ES-I3 (cell line): Measurements from ENCODE around the gene IFIT3.
"Not testable (repeated sequence)": the region's sequence is repeated elsewhere in the genome, so short reads cannot be mapped to it uniquely, and the experiment has no call there.

Source experiments
- H3K36me3 ChIP-seq: 2 replicates; pipeline ENCODE4 v1.6.1; 2013; ENCODE audit warnings: mild to moderate bottlenecking, low read length, control low read depth, moderate library complexity; ENCODE audit not compliant: insufficient read depth
- H3K4me1 ChIP-seq: 2 replicates; pipeline ENCODE4 v1.6.1; 2013; ENCODE audit warnings: mild to moderate bottlenecking, control low read depth, low read length; ENCODE audit not compliant: insufficient read depth
- H3K9ac ChIP-seq: 2 replicates; pipeline ENCODE4 v1.6.1; 2013; ENCODE audit warnings: low read depth, mild to moderate bottlenecking, low read length, moderate library complexity
- H3K9me3 ChIP-seq: 2 replicates; pipeline ENCODE4 v1.6.1; 2013; ENCODE audit warnings: mild to moderate bottlenecking, low read length, moderate library complexity; ENCODE audit not compliant: control insufficient read depth, insufficient read depth

Gene IFIT3

DNA sequence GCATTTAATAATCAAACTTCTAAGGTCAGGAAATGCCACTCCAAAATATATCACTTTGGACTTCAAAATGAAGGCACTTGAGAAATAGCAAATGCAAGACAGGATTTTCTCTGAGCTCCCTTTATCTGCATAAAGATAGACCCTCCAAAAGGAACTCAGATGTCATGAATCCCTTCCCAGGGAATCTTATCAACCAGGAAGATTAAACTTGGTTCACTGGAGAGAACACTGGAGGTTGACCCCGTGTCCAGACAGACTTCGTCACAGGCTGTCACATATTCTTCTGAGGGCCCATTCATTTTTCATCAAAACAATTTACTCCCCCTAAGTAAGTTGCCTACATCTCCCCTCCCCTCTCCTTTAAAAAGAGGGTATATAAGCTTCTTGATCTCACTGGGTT lies 21.2 kb downstream of the IFIT3 start:
- Histone ChIP-seq H3K9ac (no peak overlapping the region), H3K4me1 (peaks cover 49% of the 10 kb centered on the region), H3K36me3 (no peaks in the 10 kb centered on the region), H3K9me3 (no peaks in the 10 kb centered on the region)

GRCh38 chr10:89350631-89351315 lies 23.0 kb downstream of the IFIT3 start:
- peaks cover 46% of the 10 kb centered on the region for H3K4me1 ChIP-seq
- not testable (repeated sequence) for H3K36me3 ChIP-seq, H3K9ac ChIP-seq, H3K9me3 ChIP-seq

- Histone ChIP-seq H3K4me1 (peaks cover 40% of the 10 kb centered on the region), H3K36me3 (no peaks in the 10 kb centered on the region), H3K9ac (no peak overlapping the region), H3K9me3 (no peaks in the 10 kb centered on the region)
These were observed 23.6 kb downstream of the IFIT3 start for GRCh38 chr10:89351412-89351779.

DNA sequence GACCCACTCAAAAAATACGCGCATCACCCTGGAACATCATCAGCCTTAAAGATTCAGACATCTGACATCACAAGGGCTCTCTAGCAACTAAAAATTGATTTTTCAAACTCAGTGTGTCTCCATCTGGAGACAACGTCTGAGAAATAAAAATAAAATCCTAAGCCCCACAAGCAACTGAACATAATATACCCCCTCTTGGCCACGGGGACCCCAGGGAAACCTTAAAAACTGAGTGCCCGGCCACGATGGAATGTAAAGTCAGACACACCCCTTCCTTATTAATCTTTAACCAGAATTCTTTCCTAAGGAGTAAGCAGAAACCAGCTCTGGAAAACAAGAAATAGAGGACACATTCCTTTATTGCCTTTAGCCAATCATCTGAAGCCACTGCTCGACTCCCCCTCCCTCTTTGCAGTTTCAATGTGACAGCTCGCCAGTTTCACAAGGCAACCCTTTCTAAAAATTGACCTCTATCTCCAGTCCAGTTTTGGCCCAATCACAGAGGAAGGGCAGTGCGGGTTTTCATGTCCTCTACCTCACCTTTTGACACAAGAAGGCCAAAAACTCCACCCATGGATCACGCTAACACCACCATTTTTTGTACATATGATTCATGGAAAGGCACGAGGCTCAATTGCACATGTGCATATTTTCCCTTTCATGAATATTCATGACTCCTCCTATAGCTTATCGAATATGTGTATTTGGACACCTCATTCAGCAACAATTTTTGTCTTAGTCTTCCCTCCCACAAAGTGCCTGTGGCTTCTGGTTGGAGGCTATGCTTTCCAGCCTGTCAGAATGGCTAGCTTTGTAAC lies 24.2 kb downstream of the IFIT3 start:
- H3K9me3 ChIP-seq = no peaks in the 10 kb centered on the region
- peaks cover 34% of the 10 kb centered on the region for H3K4me1 ChIP-seq
- H3K36me3 ChIP-seq = no peaks in the 10 kb centered on the region
- no peak overlapping the region for H3K9ac ChIP-seq

DNA sequence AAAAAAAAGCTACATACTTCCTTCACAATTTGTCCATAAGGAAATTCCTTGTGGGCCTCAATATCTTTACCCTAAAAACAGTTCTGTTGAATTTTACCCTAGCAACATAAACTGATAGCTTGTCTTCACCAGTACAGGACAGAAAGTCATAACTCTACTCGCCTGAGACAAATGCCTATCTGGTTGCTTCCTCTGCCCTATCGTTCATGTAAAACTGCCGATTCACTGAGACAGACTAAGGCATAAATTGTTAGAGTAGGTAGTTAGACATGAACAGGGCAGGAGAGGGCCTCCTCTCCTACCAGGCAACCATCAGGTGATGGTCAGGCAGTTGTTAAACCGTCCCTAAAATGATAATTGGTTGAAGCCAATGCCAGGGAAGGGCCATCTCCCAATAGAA lies 25.0 kb downstream of the IFIT3 start:
- Histone ChIP-seq H3K9me3 (no peaks in the 10 kb centered on the region), H3K4me1 (peaks cover 26% of the 10 kb centered on the region), H3K9ac (no peak overlapping the region), H3K36me3 (no peaks in the 10 kb centered on the region)

DNA sequence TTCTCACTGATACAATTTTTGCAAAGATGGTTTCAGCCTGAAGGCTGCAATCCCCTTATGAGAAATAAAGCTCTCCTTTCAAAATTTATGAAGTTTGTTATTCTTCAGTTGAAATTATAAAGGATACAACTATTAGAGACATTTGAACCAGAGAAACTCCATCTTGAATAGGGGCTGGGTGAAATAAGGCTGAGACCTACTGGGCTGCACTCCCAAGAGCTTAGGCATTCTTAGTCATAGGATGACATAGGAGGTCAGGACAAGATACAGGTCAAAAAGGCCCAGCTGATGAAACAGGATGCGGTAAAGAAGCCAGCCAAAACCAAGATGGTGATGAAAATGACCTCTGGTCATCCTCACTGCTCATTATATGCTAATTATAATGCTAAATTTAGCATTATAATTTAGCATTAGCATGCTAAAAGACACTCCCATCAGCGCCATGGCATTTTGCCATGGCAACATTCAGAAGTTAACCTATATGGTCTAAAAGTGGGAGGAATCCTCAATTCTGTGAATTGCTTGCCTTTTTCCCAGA lies 27.7 kb downstream of the IFIT3 start:
- H3K9ac ChIP-seq = no peak overlapping the region
- H3K9me3 ChIP-seq = no peaks in the 10 kb centered on the region
- peaks cover 11% of the 10 kb centered on the region for H3K4me1 ChIP-seq
- H3K36me3 ChIP-seq = no peaks in the 10 kb centered on the region

- Histone ChIP-seq H3K4me1 (no peaks in the 10 kb centered on the region; the same call in 1 of the 2 replicates), H3K9me3 (no peaks in the 10 kb centered on the region), H3K9ac (no peak overlapping the region), H3K36me3 (no peaks in the 10 kb centered on the region)
These were observed 29.3 kb downstream of the IFIT3 start for GRCh38 chr10:89357096-89357495.

- H3K9ac ChIP-seq = no peak overlapping the region
- H3K4me1 ChIP-seq = no peaks in the 10 kb centered on the region
- no peaks in the 10 kb centered on the region for H3K9me3 ChIP-seq
- no peaks in the 10 kb centered on the region for H3K36me3 ChIP-seq
These were observed 30.2 kb downstream of the IFIT3 start for GRCh38 chr10:89357975-89358374.

DNA sequence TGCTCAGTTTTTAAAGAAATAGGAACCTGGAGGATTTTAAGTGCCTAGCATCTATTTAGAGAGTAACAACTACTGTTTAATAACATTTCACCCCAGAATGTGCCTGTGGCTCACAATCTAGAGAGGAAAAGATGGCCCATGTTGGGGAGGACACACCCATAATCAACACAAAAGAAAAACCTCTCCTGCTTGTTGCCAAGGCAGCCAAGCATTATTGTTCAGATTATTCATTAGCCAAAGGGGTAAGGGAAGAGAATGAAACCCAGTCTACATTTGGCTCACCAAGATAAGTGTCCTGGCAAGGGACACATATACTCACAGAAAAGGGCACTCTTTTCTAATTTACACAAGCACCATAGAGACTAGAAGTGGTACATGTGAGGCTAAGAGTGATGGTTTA lies 32.4 kb downstream of the IFIT3 start:
- no peaks in the 10 kb centered on the region for H3K36me3 ChIP-seq
- no peak overlapping the region for H3K9ac ChIP-seq
- H3K9me3 ChIP-seq = no peaks in the 10 kb centered on the region
- H3K4me1 ChIP-seq = no peaks in the 10 kb centered on the region

- 0 out of 2 replicates have a peak, but pooled peaks cover 5% of the 10 kb centered on the region for H3K4me1 ChIP-seq
- H3K9ac ChIP-seq = no peak overlapping the region
- H3K9me3 ChIP-seq = no peaks in the 10 kb centered on the region
- H3K36me3 ChIP-seq = no peaks in the 10 kb centered on the region
These were observed 35.1 kb downstream of the IFIT3 start for GRCh38 chr10:89362929-89363328.

GRCh38 chr10:89363729-89364442 lies 36.1 kb downstream of the IFIT3 start:
- 0 out of 2 replicates have a peak, but pooled peaks cover 5% of the 10 kb centered on the region for H3K4me1 ChIP-seq
- H3K36me3 ChIP-seq = no peaks in the 10 kb centered on the region
- no peak overlapping the region for H3K9ac ChIP-seq
- H3K9me3 ChIP-seq = no peaks in the 10 kb centered on the region

GRCh38 chr10:89364531-89364930 lies 36.7 kb downstream of the IFIT3 start:
- no peaks in the 10 kb centered on the region for H3K36me3 ChIP-seq
- no peaks in the 10 kb centered on the region for H3K9me3 ChIP-seq
- H3K9ac ChIP-seq = no peak overlapping the region
- 0 out of 2 replicates have a peak, but pooled peaks cover 5% of the 10 kb centered on the region for H3K4me1 ChIP-seq

DNA sequence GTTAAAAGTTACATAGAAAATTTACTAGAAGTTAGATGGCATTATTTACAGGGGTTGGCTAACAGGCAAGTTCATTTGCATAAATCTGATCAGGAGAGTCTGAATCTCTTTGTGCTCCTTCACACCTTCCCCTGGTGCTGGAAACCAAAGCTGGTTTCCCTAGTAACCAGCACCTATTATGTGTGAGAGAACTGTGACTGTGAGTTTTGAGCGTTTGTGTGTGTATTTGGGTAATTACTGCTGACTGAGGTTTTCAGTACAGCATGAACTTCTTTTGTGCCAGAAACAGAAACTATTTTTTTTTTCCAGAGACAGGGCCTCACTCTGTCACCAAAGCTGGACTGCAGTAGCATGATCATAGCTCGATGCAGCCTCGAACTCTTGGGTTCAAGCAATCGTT lies 39.7 kb downstream of the IFIT3 start:
- Histone ChIP-seq H3K4me1 (0 out of 2 replicates have a peak, but pooled peaks cover 5% of the 10 kb centered on the region), H3K9ac (no peak overlapping the region), H3K36me3 (no peaks in the 10 kb centered on the region), H3K9me3 (no peaks in the 10 kb centered on the region)

GRCh38 chr10:89368129-89368528 lies 40.3 kb downstream of the IFIT3 start:
- Histone ChIP-seq H3K9ac (no peak overlapping the region), H3K36me3 (no peaks in the 10 kb centered on the region), H3K4me1 (0 out of 2 replicates have a peak, but pooled peaks cover 5% of the 10 kb centered on the region), H3K9me3 (no peaks in the 10 kb centered on the region)
